ENCODE measurements around the gene PRSS56. TPM values are rescaled to one million over a fixed set of nuclear protein-coding genes. Genes with fewer than 3 reads are reported as not detected.

PRSS56 gene
- total RNA-seq (2021; ENCODE audit: unreplicated experiment) (0.18 TPM), Bru-seq, nascent RNA (not detected), BruChase-seq, experiment 1, labeled RNA remaining after a 2-hour chase (not detected), BruChase-seq, experiment 2, labeled RNA remaining after a 6-hour chase (not detected)
- 0.17 TPM for polyA plus RNA-seq (2012; ENCODE audit: insufficient read length)
- long read RNA-seq: 0 reads

DNA sequence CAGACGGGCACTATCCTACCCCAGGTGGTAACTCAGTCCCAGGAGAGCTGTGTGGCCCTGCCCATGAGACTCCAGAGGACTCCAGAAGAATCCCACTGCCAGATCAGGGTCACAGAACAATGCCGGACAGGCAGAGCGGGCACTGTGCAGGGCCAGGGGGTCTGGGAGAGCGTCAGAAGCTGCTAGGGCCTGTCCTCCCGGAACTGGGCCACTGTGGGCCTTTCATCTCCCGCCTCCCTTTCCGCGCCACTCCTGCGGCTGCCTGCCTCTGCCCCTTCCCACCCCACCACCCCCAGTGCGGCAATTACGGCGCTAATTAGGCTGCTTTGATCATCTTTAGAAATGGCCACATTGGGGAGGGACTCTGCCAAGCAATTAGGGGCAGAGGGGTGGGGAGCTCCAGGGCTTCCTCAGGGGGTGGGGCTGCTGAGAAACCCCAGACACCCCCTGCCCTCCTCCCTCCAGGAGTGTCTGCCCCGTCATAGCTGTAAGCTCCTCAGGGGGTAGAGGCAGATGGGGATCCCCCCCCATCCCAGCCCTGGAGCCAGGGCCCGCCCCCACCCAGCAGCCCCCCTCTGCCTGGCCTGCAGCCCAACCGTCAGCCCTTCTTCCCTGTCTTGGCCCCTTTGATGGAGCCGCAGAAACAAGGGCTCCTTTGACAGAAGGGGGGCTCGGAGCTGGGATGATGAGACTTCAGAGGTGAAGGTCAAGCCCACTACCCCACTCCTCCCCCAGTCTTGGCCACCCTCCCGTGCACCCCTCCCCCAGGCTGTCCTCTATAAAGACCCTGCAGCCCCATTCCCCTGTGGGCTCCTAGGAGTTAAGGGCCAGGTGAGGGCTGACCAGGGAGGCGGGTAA, at the start of gene PRSS56:
Gene PRSS56 (plus strand): TSS at position 808 of the 858 bp plus-strand sequence. CDS start 211 bp downstream, outside the sequence.
- Histone ChIP-seq H3K4me3 (ENCODE audit: low read depth in 2 of 2, low read length in 2 of 2) (no peak within 1 kb of the TSS), H3K4me1 (ENCODE audit: control insufficient read depth, insufficient read depth, low read length) (peaks cover 6% of the 10 kb centered on the region; the same call in 1 of the 2 replicates), H3K9me3 (ENCODE audit: control insufficient read depth, insufficient read depth, low read depth, low read length) (no peaks in the 10 kb centered on the region), H3K27ac (ENCODE audit: low read length) (no peak within 1 kb of the TSS), H3K27me3 (ENCODE audit: control insufficient read depth, insufficient read depth, low read length) (no peaks in the 10 kb centered on the region), H3K36me3 (ENCODE audit: control insufficient read depth, insufficient read depth, low read length) (no peaks in the 10 kb centered on the region)
- no peak for TF ChIP-seq TCF7L2 (IDR thresholded peaks at IDR 0.05; ENCODE audit: low read depth, low read length)
- TF ChIP-seq CTCF (IDR thresholded peaks at IDR 0.05): no peak
- no peak for TF ChIP-seq POLR2AphosphoS5 (IDR thresholded peaks at IDR 0.05; ENCODE audit: low read depth, low read length)
- ChIA-PET POLR2A (no interaction called here), CTCF (interaction anchor here (0.7 kb wide), 1 partner anchor 26 kb away, joined by 5 read pairs; no protein-coding TSS in a partner anchor)
- no TSS peak for BruUV-seq (replicated peaks)
- ATAC-seq (no peak), DNase-seq (ENCODE audit: low read depth, low spot score) (no peak)
- intact Hi-C loops (cut with micrococcal nuclease; ENCODE audit: unreplicated experiment) (loop anchor here (10.0 kb wide), 2 partner anchors 175 to 615 kb away; no protein-coding TSS in a partner anchor), in situ Hi-C loops (cut with HindIII; ENCODE audit: low pct_unique_long_range_greater_than_20kb, low sequenced_read_pairs) (no loop called here)

GRCh38 chr2:232473467-232473890, 46.7 kb upstream of the PRSS56 start:
- peaks cover 18% of the 10 kb centered on the region for H3K27me3 ChIP-seq (ENCODE audit: control insufficient read depth, insufficient read depth, low read length)
- H3K36me3 ChIP-seq (ENCODE audit: control insufficient read depth, insufficient read depth, low read length): no peaks in the 10 kb centered on the region
- TF ChIP-seq POLR2AphosphoS5 (IDR thresholded peaks at IDR 0.05; ENCODE audit: low read depth, low read length) (no peak), CTCF (IDR thresholded peaks at IDR 0.05) (no peak), SIN3A (IDR thresholded peaks at IDR 0.05; ENCODE audit: borderline replicate concordance, insufficient read depth, low read depth, low read length) (no peak), TCF7L2 (IDR thresholded peaks at IDR 0.05; ENCODE audit: low read depth, low read length) (no peak), REST (IDR thresholded peaks at IDR 0.05; ENCODE audit: insufficient read depth in 1 of 2, low read depth in 2 of 2, low read length in 1 of 2) (no peak)
- ChIA-PET CTCF (no interaction called here), POLR2A (interaction anchor here (0.6 kb wide), 1 partner anchor 688 kb away, joined by 3 read pairs; no protein-coding TSS in a partner anchor)
- DNase-seq (ENCODE audit: low read depth, low spot score) (no peak), ATAC-seq (no peak)
- H3K9me3 ChIP-seq (ENCODE audit: control insufficient read depth, insufficient read depth, low read depth, low read length): no peaks in the 10 kb centered on the region
- BruUV-seq (replicated peaks): no TSS peak
- H3K27ac ChIP-seq (ENCODE audit: low read length): no peak overlapping the region
- no peaks in the 10 kb centered on the region for H3K4me1 ChIP-seq (ENCODE audit: control insufficient read depth, insufficient read depth, low read length)
- no peak overlapping the region for H3K4me3 ChIP-seq (ENCODE audit: low read depth in 2 of 2, low read length in 2 of 2)
- intact Hi-C loops (cut with micrococcal nuclease; ENCODE audit: unreplicated experiment) (no loop called here), in situ Hi-C loops (cut with HindIII; ENCODE audit: low pct_unique_long_range_greater_than_20kb, low sequenced_read_pairs) (no loop called here)
